Upper lobe of right lung (tissue), 1 donor: Measurements from ENCODE around the gene FAM174A. TPM values are rescaled to one million over a fixed set of nuclear protein-coding genes. Genes with fewer than 3 reads are reported as not detected.
A peak's percentile ranks its signal among the peaks of the same experiment; 100 is the strongest.

Experiments used
- ATAC-seq: fragments of 200-7000 bp; cut with Tn5 transposase; one replicate; pipeline ENCODE4 v1.9.1; 2020; ENCODE audit warnings: mild to moderate bottlenecking, moderate library complexity
- DNase-seq: peaks from one replicate; pipeline ENCODE4 v3.0.0-alpha.2; 2020
- H3K27ac ChIP-seq: fragments of 200-600 bp; one replicate; pipeline ENCODE4 v1.8.0; 2022
- H3K27me3 ChIP-seq: fragments of 200-600 bp; one replicate; pipeline ENCODE4 v1.8.0; 2022; ENCODE audit warnings: mild to moderate bottlenecking
- H3K36me3 ChIP-seq: fragments of 200-600 bp; one replicate; pipeline ENCODE4 v1.8.0; 2022
- H3K4me1 ChIP-seq: fragments of 200-600 bp; one replicate; pipeline ENCODE4 v1.8.0; 2022
- H3K4me3 ChIP-seq: fragments of 200-600 bp; one replicate; pipeline ENCODE4 v1.8.0; 2022; ENCODE audit warnings: mild to moderate bottlenecking
- H3K9me3 ChIP-seq: fragments of 200-600 bp; one replicate; pipeline ENCODE4 v1.8.0; 2022
- intact Hi-C: fragments of 100-400 bp; cut with DNase I; formaldehyde crosslinking; loops from one replicate; pipeline ENCODE4 v1.11.0; 2022
- long read RNA-seq: library from polyadenylated mRNA; unstranded; transcript quantifications from one replicate; pipeline ENCODE4 v2.0.0, GENCODE V29; 2021
- total RNA-seq: library from RNA; stranded (reverse); fragmentation: NEBNext Ultra II Directional; extraction: Animal tissue kit (Norgen Biotek cat#: 25700); gene quantifications from one replicate; pipeline ENCODE4 v1.2.1, GENCODE V29; 2021
- TF ChIP-seq, protein P1 (sequence below): fragments of 200-600 bp; IDR thresholded peaks from one replicate; pipeline ENCODE4 v1.8.0; 2022; ENCODE audit warnings: antibody characterized with exemption
- donor health status: DM: no; HTN: yes; CAD: no; lungs with severe emphysema.

The FAM174A gene
- total RNA-seq: 21.7 TPM
- long read RNA-seq, transcript FAM174A-201 (3 exons, 1,356 nt): major isoform, 34 of 36 reads
- long read RNA-seq, partial matches to known transcripts: 0 of 36 reads
- long read RNA-seq, other reads (novel, unspliced or antisense): 2 of 36 reads

DNA sequence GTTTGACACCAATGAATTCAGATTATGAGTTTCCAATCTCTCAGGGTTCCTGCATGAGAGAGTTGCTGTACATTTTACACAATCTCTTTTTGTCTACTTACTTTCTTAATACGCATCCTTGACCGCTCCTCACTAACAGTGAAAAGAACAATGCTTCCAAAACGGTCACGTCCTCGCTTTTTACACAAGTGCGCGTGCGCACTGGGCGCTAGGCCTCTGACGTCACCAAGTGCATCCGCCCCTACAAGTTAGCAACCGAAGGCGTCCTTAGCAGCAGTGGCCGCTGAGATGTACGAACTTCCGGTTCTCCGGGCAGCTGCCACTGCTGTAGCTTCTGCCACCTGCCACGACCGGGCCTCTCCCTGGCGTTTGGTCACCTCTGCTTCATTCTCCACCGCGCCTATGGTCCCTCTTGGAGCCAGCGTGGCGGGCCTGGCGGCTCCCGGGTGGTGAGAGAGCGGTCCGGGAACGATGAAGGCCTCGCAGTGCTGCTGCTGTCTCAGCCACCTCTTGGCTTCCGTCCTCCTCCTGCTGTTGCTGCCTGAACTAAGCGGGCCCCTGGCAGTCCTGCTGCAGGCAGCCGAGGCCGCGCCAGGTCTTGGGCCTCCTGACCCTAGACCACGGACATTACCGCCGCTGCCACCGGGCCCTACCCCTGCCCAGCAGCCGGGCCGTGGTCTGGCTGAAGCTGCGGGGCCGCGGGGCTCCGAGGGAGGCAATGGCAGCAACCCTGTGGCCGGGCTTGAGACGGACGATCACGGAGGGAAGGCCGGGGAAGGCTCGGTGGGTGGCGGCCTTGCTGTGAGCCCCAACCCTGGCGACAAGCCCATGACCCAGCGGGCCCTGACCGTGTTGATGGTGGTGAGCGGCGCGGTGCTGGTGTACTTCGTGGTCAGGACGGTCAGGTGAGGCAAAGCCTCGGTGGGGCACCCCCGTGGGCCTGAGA lies at the start of gene FAM174A:
Gene FAM174A, plus strand, starts transcription at position 315 of the 946 bp plus-strand sequence. Its CDS starts 157 bp downstream, at position 472.
- H3K4me1 ChIP-seq: peaks cover 27% of the 10 kb centered on the region
- peaks cover 12% of the 10 kb centered on the region for H3K9me3 ChIP-seq
- peak within 1 kb of the TSS; percentile 68 for H3K4me3 ChIP-seq
- H3K27me3 ChIP-seq: no peaks in the 10 kb centered on the region
- H3K27ac ChIP-seq: peak within 1 kb of the TSS; percentile 91
- DNase-seq (peak; percentile 97), ATAC-seq (peak; percentile 98)
- H3K36me3 ChIP-seq: no peaks in the 10 kb centered on the region
- intact Hi-C loops: no loop called here
- TF ChIP-seq, protein P1, sequence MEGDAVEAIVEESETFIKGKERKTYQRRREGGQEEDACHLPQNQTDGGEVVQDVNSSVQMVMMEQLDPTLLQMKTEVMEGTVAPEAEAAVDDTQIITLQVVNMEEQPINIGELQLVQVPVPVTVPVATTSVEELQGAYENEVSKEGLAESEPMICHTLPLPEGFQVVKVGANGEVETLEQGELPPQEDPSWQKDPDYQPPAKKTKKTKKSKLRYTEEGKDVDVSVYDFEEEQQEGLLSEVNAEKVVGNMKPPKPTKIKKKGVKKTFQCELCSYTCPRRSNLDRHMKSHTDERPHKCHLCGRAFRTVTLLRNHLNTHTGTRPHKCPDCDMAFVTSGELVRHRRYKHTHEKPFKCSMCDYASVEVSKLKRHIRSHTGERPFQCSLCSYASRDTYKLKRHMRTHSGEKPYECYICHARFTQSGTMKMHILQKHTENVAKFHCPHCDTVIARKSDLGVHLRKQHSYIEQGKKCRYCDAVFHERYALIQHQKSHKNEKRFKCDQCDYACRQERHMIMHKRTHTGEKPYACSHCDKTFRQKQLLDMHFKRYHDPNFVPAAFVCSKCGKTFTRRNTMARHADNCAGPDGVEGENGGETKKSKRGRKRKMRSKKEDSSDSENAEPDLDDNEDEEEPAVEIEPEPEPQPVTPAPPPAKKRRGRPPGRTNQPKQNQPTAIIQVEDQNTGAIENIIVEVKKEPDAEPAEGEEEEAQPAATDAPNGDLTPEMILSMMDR: no peak

DNA sequence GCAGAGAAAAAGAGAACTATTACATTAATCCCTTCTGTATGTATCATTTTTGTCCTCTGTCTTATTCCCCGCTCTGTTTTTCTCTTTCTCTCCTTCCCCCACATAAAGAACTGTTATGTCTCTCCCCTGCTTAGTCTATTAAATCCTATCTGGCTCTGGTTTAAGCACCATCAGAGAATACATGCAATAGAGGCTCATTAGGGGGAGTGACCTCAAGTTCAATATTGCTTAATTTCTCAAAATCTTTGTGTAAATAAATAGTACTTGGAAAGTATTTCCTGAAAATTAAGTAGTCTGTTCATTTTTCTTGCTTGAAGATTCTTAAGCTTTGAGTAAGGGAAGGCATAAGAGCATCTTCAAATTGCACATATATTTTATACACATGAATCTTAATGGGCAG lies 41.2 kb upstream of the FAM174A start:
- Histone ChIP-seq H3K4me3 (no peak overlapping the region), H3K27ac (no peak overlapping the region), H3K9me3 (no peaks in the 10 kb centered on the region), H3K27me3 (no peaks in the 10 kb centered on the region), H3K36me3 (no peaks in the 10 kb centered on the region), H3K4me1 (no peaks in the 10 kb centered on the region)
- intact Hi-C loops: no loop called here
- no peak for ATAC-seq
- TF ChIP-seq, protein P1: no peak
- no peak for DNase-seq

DNA sequence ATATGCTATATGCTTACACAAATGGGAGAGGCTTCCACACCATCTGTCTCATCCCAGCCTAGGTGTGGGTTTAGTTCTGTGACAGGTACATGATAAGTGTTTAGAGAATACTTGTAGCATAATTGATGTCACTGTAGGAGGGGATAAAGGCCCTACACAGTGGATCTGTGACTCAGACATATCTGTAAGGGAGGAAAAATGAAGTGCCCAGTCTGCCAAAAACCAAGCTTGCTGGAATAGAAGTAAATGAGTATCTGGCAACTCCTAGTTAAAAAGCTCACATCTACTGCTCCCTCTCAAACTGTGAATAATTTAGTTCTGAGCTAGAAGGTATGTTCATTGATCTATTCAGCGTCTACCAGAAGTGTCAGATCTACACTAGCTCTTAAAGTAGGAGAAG lies 38.9 kb upstream of the FAM174A start:
- no peaks in the 10 kb centered on the region for H3K36me3 ChIP-seq
- H3K9me3 ChIP-seq: no peaks in the 10 kb centered on the region
- H3K27me3 ChIP-seq: no peaks in the 10 kb centered on the region
- DNase-seq (no peak), ATAC-seq (no peak)
- no peak overlapping the region for H3K4me3 ChIP-seq
- no peak overlapping the region for H3K27ac ChIP-seq
- TF ChIP-seq, protein P1: no peak
- intact Hi-C loops: no loop called here
- no peaks in the 10 kb centered on the region for H3K4me1 ChIP-seq

DNA sequence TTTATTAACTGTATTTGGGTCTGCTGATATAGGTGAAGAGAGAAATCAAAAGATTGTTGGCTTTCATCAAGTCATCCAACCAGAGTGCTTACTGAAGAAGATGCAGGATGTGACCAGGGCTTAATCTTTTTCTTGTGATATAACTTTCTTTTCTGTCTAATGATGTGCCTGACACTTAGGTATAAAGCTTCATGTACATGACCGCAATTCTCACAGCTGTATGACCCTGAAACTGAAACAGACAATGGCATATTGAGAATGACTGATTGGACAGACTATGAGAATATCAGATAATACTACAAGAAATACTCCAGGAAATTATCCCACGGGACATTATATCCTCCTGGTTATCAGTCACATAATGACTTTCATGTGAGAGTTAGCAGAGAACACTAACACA lies 32.5 kb upstream of the FAM174A start:
- H3K4me3 ChIP-seq: no peak overlapping the region
- ATAC-seq (no peak), DNase-seq (no peak)
- H3K27ac ChIP-seq: no peak overlapping the region
- H3K4me1 ChIP-seq: no peaks in the 10 kb centered on the region
- intact Hi-C loops: no loop called here
- H3K9me3 ChIP-seq: no peaks in the 10 kb centered on the region
- TF ChIP-seq, protein P1: no peak
- no peaks in the 10 kb centered on the region for H3K27me3 ChIP-seq
- no peaks in the 10 kb centered on the region for H3K36me3 ChIP-seq

DNA sequence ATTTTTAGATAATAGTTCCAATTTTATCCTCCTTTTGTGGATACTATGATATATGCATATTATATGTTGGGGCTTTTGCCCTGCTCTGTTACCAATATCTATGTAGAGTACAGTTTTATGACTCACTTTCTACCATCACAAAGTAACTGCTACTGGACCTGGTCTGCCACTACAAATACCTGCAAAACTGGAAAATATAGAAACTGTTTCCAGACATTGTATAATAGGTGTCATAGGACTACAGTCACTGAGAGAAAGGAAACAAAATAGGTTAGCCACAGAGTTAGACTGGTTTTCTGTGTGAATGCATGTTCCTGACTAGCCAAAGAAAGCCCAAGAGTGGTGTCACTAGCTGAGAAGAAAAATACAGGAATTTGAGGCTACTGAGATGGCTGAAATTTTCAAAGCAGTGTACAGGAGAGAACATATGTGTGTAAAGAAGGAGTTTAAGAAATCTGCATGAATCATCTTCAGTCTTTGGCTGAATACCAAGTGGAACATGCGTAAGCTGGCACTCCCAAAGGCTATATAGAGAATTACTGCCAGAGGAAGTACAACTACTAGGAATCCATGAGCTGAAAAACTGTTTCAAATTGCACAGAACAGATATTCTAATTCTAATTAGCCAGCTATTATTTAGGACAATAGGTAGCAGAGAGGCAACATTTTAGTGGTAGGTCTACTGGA lies 29.0 kb upstream of the FAM174A start:
- Histone ChIP-seq H3K4me3 (no peak overlapping the region), H3K27ac (no peak overlapping the region), H3K4me1 (no peaks in the 10 kb centered on the region), H3K36me3 (no peaks in the 10 kb centered on the region), H3K27me3 (no peaks in the 10 kb centered on the region), H3K9me3 (no peaks in the 10 kb centered on the region)
- peak; percentile 51 for ATAC-seq
- TF ChIP-seq, protein P1: no peak
- intact Hi-C loops: no loop called here
- no peak for DNase-seq
